Measurements from ENCODE around the gene SPO11. TPM values are rescaled to one million over a fixed set of nuclear protein-coding genes. Genes with fewer than 3 reads are reported as not detected.

SPO11 gene
- total RNA-seq, 1 experiment from 2014 or later, result not detected

DNA sequence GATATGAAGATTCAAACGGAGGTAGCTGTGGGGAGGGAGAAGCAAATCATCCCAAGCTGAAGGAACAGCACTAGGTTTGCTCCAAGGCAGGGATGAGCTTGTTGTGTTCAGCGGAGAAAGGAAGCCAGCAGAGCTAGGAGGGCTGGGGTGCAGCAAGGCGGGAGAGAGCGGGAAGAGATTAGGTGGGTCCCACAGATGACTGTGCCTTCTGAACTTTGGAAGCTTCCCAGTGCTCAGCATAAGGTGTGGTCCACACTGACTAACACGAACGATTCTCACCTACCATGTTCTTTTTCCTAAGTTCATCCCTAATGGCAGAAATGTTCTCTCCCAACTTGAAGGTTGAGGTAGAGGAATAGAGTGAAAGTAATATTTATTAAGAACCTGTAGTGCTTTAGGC is 22.7 kb downstream of the SPO11 start:
- Histone ChIP-seq H3K9me3 (ENCODE audit: control insufficient read depth in 1 of 2, insufficient read depth in 1 of 2, low read depth in 1 of 2, low read length in 2 of 2) (no peaks in the 10 kb centered on the region), H3K79me2 (ENCODE audit: insufficient read depth, low read length) (no peaks in the 10 kb centered on the region; the same call in none of the 2 replicates), H3K27ac (ENCODE audit: low read depth, low read length) (no peak overlapping the region), H3K9ac (ENCODE audit: low read length) (peak overlapping the region; percentile 98), H3K27me3 (ENCODE audit: insufficient read depth, low read length) (no peaks in the 10 kb centered on the region), H3K36me3 (ENCODE audit: control insufficient read depth in 1 of 2, insufficient read depth in 2 of 2, low read length in 2 of 2) (peaks cover 22 to 38% of the 10 kb centered on the region in 2 experiments), H3K4me2 (ENCODE audit: low read length) (peak overlapping the region; percentile 94), H4K20me1 (ENCODE audit: insufficient read depth) (no peaks in the 10 kb centered on the region; the same call in 1 of the 2 replicates), H2AFZ (ENCODE audit: low read depth, low read length, poor library complexity, severe bottlenecking) (no peak overlapping the region), H3K9me2 (ENCODE audit: insufficient read depth) (no peaks in the 10 kb centered on the region), H3K4me3 (replicated peaks in 1 of 2; ENCODE audit: low read depth in 1 of 2, low read length in 2 of 2) (peak overlapping the region; percentile 65 to 96), H3K4me1 (ENCODE audit: control insufficient read depth in 1 of 2, insufficient read depth in 2 of 2, low read length in 2 of 2) (peaks cover 9 to 17% of the 10 kb centered on the region in 2 experiments)
- CTCF ChIA-PET, result no interaction called here
- RAD21 ChIA-PET (ENCODE audit: low non-redundant PET in 1 of 2, low total read pairs in 2 of 2, uncharacterized antibody in 2 of 2, unreplicated experiment in 2 of 2), result no interaction called here
- BruUV-seq (replicated peaks), result no TSS peak
- no peak for DNase-seq (ENCODE audit: low read depth, low spot score)
- POLR2A ChIA-PET, result no interaction called here
- intact Hi-C loops (cut with micrococcal nuclease), result loop anchor here (5.0 kb wide), 1 partner anchor 960 kb away; the partner anchor contains the start of genes AURKA and CSTF1
- TF ChIP-seq YY1 (IDR thresholded peaks at IDR 0.05; ENCODE audit: extremely low read depth, insufficient replicate concordance, low read depth, low read length), result no peak
- TF ChIP-seq, protein P1, sequence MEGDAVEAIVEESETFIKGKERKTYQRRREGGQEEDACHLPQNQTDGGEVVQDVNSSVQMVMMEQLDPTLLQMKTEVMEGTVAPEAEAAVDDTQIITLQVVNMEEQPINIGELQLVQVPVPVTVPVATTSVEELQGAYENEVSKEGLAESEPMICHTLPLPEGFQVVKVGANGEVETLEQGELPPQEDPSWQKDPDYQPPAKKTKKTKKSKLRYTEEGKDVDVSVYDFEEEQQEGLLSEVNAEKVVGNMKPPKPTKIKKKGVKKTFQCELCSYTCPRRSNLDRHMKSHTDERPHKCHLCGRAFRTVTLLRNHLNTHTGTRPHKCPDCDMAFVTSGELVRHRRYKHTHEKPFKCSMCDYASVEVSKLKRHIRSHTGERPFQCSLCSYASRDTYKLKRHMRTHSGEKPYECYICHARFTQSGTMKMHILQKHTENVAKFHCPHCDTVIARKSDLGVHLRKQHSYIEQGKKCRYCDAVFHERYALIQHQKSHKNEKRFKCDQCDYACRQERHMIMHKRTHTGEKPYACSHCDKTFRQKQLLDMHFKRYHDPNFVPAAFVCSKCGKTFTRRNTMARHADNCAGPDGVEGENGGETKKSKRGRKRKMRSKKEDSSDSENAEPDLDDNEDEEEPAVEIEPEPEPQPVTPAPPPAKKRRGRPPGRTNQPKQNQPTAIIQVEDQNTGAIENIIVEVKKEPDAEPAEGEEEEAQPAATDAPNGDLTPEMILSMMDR (IDR thresholded peaks at IDR 0.05 in 2 of 3, conservative IDR thresholded peaks at IDR 0.05 in 1 of 3; ENCODE audit: borderline replicate concordance in 1 of 3, insufficient read depth in 1 of 3, low read depth in 2 of 3, low read length in 2 of 3), result no peak
- no peak for TF ChIP-seq POLR2AphosphoS5 (IDR thresholded peaks at IDR 0.05; ENCODE audit: low read depth, low read length)
- no peak for TF ChIP-seq ZNF274 (IDR thresholded peaks at IDR 0.05; ENCODE audit: low read depth, low read length)
- TF ChIP-seq FOSL1 (IDR thresholded peaks at IDR 0.05; ENCODE audit: low read depth), result no peak
- TF ChIP-seq SRF (IDR thresholded peaks at IDR 0.05; ENCODE audit: low read depth), result no peak
- TF ChIP-seq ZFX (IDR thresholded peaks at IDR 0.05), result no peak
- TF ChIP-seq, protein P2, sequence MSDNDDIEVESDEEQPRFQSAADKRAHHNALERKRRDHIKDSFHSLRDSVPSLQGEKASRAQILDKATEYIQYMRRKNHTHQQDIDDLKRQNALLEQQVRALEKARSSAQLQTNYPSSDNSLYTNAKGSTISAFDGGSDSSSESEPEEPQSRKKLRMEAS (IDR thresholded peaks at IDR 0.05), result no peak
- no peak for TF ChIP-seq EZH2phosphoT487 (IDR thresholded peaks at IDR 0.05; ENCODE audit: borderline replicate concordance)
- no peak for TF ChIP-seq POLR2A (IDR thresholded peaks at IDR 0.05; ENCODE audit: borderline replicate concordance, extremely low read depth, insufficient read depth, insufficient read length)
- TF ChIP-seq CBX3 (IDR thresholded peaks at IDR 0.05; ENCODE audit: low read depth), result no peak
- TF ChIP-seq, protein P3, sequence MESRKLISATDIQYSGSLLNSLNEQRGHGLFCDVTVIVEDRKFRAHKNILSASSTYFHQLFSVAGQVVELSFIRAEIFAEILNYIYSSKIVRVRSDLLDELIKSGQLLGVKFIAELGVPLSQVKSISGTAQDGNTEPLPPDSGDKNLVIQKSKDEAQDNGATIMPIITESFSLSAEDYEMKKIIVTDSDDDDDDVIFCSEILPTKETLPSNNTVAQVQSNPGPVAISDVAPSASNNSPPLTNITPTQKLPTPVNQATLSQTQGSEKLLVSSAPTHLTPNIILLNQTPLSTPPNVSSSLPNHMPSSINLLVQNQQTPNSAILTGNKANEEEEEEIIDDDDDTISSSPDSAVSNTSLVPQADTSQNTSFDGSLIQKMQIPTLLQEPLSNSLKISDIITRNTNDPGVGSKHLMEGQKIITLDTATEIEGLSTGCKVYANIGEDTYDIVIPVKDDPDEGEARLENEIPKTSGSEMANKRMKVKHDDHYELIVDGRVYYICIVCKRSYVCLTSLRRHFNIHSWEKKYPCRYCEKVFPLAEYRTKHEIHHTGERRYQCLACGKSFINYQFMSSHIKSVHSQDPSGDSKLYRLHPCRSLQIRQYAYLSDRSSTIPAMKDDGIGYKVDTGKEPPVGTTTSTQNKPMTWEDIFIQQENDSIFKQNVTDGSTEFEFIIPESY (IDR thresholded peaks at IDR 0.05; ENCODE audit: extremely low read depth, insufficient replicate concordance, low read length), result no peak
- no peak for ATAC-seq
